ENCODE data around the gene CHRNA4.
"Not testable (repeated sequence)": the region's sequence is repeated elsewhere in the genome, so short reads cannot be mapped to it uniquely, and the experiment has no call there.

CHRNA4 gene

GRCh38 chr20:63342561-63343459, 18.3 kb downstream of the CHRNA4 start:
- Histone ChIP-seq H3K4me1 (ENCODE audit: insufficient read depth, low read length, poor library complexity, severe bottlenecking) (no peaks in the 10 kb centered on the region), H3K36me3 (ENCODE audit: insufficient read depth, low read length) (no peaks in the 10 kb centered on the region), H2AFZ (ENCODE audit: low read length) (no peak overlapping the region), H3F3A (ENCODE audit: low read depth) (no peaks in the 10 kb centered on the region), H3K4me2 (ENCODE audit: low read depth, low read length, poor library complexity, severe bottlenecking) (no peak overlapping the region), H3K9me3 (ENCODE audit: insufficient read depth, low read depth, low read length) (no peaks in the 10 kb centered on the region), H3K9ac (ENCODE audit: low read depth, low read length, poor library complexity, severe bottlenecking) (no peak overlapping the region), H3K4me3 (ENCODE audit: low read length, poor library complexity, severe bottlenecking) (no peak overlapping the region), H3K9me2 (replicated peaks; ENCODE audit: low read depth, low read length) (no peaks in the 10 kb centered on the region), H4K20me1 (ENCODE audit: insufficient read depth, low read length, poor library complexity, severe bottlenecking) (no peaks in the 10 kb centered on the region), H3K79me2 (ENCODE audit: insufficient read depth, low read length) (no peaks in the 10 kb centered on the region), H3K27me3 (ENCODE audit: insufficient read depth, low read length, poor library complexity, severe bottlenecking) (no peaks in the 10 kb centered on the region)
- TF ChIP-seq EZH2phosphoT487 (IDR thresholded peaks at IDR 0.05; ENCODE audit: borderline replicate concordance) (no peak), CTCF (conservative IDR thresholded peaks at IDR 0.05; ENCODE audit: low read length) (no peak)

- H3K4me3 ChIP-seq (ENCODE audit: low read length, poor library complexity, severe bottlenecking); H3K9me3 ChIP-seq (ENCODE audit: insufficient read depth, low read depth, low read length); H3K9me2 ChIP-seq (replicated peaks; ENCODE audit: low read depth, low read length); H3K27me3 ChIP-seq (ENCODE audit: insufficient read depth, low read length, poor library complexity, severe bottlenecking); H3K4me2 ChIP-seq (ENCODE audit: low read depth, low read length, poor library complexity, severe bottlenecking); H3K4me1 ChIP-seq (ENCODE audit: insufficient read depth, low read length, poor library complexity, severe bottlenecking); H3F3A ChIP-seq (ENCODE audit: low read depth); H3K36me3 ChIP-seq (ENCODE audit: insufficient read depth, low read length); H4K20me1 ChIP-seq (ENCODE audit: insufficient read depth, low read length, poor library complexity, severe bottlenecking); H3K79me2 ChIP-seq (ENCODE audit: insufficient read depth, low read length); H2AFZ ChIP-seq (ENCODE audit: low read length); H3K9ac ChIP-seq (ENCODE audit: low read depth, low read length, poor library complexity, severe bottlenecking): not testable (repeated sequence)
Measured at GRCh38 chr20:63340158-63340688, 20.9 kb downstream of the CHRNA4 start.

- not testable (repeated sequence) for H3K36me3 ChIP-seq (ENCODE audit: insufficient read depth, low read length); H3K9ac ChIP-seq (ENCODE audit: low read depth, low read length, poor library complexity, severe bottlenecking); H3K9me3 ChIP-seq (ENCODE audit: insufficient read depth, low read depth, low read length); H3K4me2 ChIP-seq (ENCODE audit: low read depth, low read length, poor library complexity, severe bottlenecking); H3K79me2 ChIP-seq (ENCODE audit: insufficient read depth, low read length); H3K4me1 ChIP-seq (ENCODE audit: insufficient read depth, low read length, poor library complexity, severe bottlenecking); H4K20me1 ChIP-seq (ENCODE audit: insufficient read depth, low read length, poor library complexity, severe bottlenecking); H3K4me3 ChIP-seq (ENCODE audit: low read length, poor library complexity, severe bottlenecking); H3K27me3 ChIP-seq (ENCODE audit: insufficient read depth, low read length, poor library complexity, severe bottlenecking); H2AFZ ChIP-seq (ENCODE audit: low read length); H3K9me2 ChIP-seq (replicated peaks; ENCODE audit: low read depth, low read length); H3F3A ChIP-seq (ENCODE audit: low read depth)
Measured at GRCh38 chr20:63339154-63340094, 21.7 kb downstream of the CHRNA4 start.

GRCh38 chr20:63337786-63338420, 23.2 kb downstream of the CHRNA4 start:
- Histone ChIP-seq H3K4me2 (ENCODE audit: low read depth, low read length, poor library complexity, severe bottlenecking) (no peak overlapping the region), H2AFZ (ENCODE audit: low read length) (no peak overlapping the region), H3K9ac (ENCODE audit: low read depth, low read length, poor library complexity, severe bottlenecking) (no peak overlapping the region), H3K9me3 (ENCODE audit: insufficient read depth, low read depth, low read length) (no peaks in the 10 kb centered on the region; the same call in 1 of the 2 replicates), H3K79me2 (ENCODE audit: insufficient read depth, low read length) (no peaks in the 10 kb centered on the region), H3K9me2 (replicated peaks; ENCODE audit: low read depth, low read length) (no peaks in the 10 kb centered on the region), H4K20me1 (ENCODE audit: insufficient read depth, low read length, poor library complexity, severe bottlenecking) (no peaks in the 10 kb centered on the region), H3K4me3 (ENCODE audit: low read length, poor library complexity, severe bottlenecking) (no peak overlapping the region), H3K4me1 (ENCODE audit: insufficient read depth, low read length, poor library complexity, severe bottlenecking) (no peaks in the 10 kb centered on the region), H3K27me3 (ENCODE audit: insufficient read depth, low read length, poor library complexity, severe bottlenecking) (no peaks in the 10 kb centered on the region), H3K36me3 (ENCODE audit: insufficient read depth, low read length) (no peaks in the 10 kb centered on the region), H3F3A (ENCODE audit: low read depth) (no peaks in the 10 kb centered on the region)
- TF ChIP-seq CTCF (conservative IDR thresholded peaks at IDR 0.05; ENCODE audit: low read length) (no peak), EZH2phosphoT487 (IDR thresholded peaks at IDR 0.05; ENCODE audit: borderline replicate concordance) (no peak)

Data from Loucy (cell line).